ENCODE data around the gene PCK1. TPM values are rescaled to one million over a fixed set of nuclear protein-coding genes. Genes with fewer than 3 reads are reported as not detected.

The PCK1 gene
- total and polyA plus RNA-seq, 2 of the 13 experiments (the other 11 are each of a cell fraction or from before 2014, with no cell fraction given) = 6.5 to 12.6 TPM

DNA sequence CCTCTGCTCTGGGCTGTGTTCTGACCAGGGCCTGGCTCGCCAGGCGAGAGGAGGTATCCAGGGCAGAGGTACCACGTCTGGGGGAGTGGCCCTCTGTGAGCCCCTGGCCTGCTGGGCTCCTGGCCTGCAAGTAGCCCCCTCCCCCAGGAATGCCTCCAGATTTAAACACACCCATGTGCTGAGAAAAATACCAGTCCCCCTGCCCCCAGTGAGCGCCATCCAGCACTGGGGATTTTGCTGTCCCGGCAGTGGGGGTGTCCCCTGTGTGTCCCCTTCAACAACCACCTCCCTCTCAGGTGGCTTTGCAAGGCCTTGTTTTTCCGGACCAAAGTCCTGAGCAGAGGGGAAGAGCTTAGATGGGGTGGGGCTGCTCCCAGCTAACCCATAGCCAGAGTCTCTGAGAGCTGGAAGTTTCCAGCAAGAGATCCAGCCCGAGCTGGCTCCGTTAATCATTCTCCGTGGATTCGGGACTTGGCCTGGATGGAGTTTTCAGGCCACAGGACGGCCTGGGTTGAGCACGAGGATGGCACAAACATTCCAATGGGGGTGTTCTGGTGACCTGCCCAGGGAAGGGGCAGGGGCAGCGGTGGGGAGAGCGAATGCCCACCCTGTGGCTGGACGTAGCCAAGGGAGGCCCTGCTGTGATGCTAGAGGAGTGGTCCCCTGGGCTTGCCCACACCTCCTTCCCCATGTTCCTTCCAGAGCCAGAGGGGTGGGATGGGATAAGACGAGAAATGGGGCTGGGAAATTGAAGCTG lies 29.0 kb downstream of the PCK1 start (continued):
- TF ChIP-seq ZNF775 (CRISPR knock-in tag; IDR thresholded peaks at IDR 0.05; ENCODE audit: borderline replicate concordance) = no peak
- TF ChIP-seq, protein P1, sequence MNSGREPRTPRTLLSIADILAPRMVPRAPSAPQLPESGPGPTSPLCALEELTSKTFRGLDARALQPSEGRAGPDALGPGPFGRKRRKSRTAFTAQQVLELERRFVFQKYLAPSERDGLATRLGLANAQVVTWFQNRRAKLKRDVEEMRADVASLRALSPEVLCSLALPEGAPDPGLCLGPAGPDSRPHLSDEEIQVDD (CRISPR knock-in tag; IDR thresholded peaks at IDR 0.05; ENCODE audit: borderline replicate concordance) = 0 out of 2 replicates have a peak, but pooled peaks have one; percentile 19
- TF ChIP-seq KLF13 (CRISPR knock-in tag; IDR thresholded peaks at IDR 0.05) = no peak
- no peak for TF ChIP-seq YY1 (IDR thresholded peaks at IDR 0.05; ENCODE audit: insufficient read depth, insufficient replicate concordance, low read depth, low read length)
- TF ChIP-seq ZNF629 (CRISPR knock-in tag; conservative IDR thresholded peaks at IDR 0.05) = 0 out of 2 replicates have a peak, but pooled peaks have one; percentile 21
- TF ChIP-seq, protein P2, sequence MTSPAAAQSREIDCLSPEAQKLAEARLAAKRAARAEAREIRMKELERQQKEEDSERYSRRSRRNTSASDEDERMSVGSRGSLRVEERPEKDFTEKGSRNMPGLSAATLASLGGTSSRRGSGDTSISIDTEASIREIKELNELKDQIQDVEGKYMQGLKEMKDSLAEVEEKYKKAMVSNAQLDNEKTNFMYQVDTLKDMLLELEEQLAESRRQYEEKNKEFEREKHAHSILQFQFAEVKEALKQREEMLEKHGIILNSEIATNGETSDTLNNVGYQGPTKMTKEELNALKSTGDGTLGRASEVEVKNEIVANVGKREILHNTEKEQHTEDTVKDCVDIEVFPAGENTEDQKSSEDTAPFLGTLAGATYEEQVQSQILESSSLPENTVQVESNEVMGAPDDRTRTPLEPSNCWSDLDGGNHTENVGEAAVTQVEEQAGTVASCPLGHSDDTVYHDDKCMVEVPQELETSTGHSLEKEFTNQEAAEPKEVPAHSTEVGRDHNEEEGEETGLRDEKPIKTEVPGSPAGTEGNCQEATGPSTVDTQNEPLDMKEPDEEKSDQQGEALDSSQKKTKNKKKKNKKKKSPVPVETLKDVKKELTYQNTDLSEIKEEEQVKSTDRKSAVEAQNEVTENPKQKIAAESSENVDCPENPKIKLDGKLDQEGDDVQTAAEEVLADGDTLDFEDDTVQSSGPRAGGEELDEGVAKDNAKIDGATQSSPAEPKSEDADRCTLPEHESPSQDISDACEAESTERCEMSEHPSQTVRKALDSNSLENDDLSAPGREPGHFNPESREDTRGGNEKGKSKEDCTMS (CRISPR knock-in tag; conservative IDR thresholded peaks at IDR 0.05) = no peak
- TF ChIP-seq, protein P3, sequence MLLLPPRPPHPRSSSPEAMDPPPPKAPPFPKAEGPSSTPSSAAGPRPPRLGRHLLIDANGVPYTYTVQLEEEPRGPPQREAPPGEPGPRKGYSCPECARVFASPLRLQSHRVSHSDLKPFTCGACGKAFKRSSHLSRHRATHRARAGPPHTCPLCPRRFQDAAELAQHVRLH (CRISPR knock-in tag; IDR thresholded peaks at IDR 0.05; ENCODE audit: borderline replicate concordance, low read depth) = peak; percentile 86; the same call in 1 of the 2 replicates
- no peak for TF ChIP-seq ZSCAN12 (CRISPR knock-in tag; IDR thresholded peaks at IDR 0.05)
- no peak for TF ChIP-seq RNF219 (CRISPR knock-in tag; IDR thresholded peaks at IDR 0.05)
- TF ChIP-seq PAF1 (CRISPR knock-in tag; IDR thresholded peaks at IDR 0.05) = no peak
- 0 out of 2 replicates have a peak, but pooled peaks have one; percentile 32 for TF ChIP-seq POLR2G (IDR thresholded peaks at IDR 0.05; ENCODE audit: low read depth, low read length)
- no peak for TF ChIP-seq ZNF839 (CRISPR knock-in tag; IDR thresholded peaks at IDR 0.05; ENCODE audit: borderline replicate concordance)
- peak; percentile 91; the same call in 1 of the 2 replicates for TF ChIP-seq THAP8 (CRISPR knock-in tag; IDR thresholded peaks at IDR 0.05; ENCODE audit: borderline replicate concordance)
- TF ChIP-seq ZNF720 (CRISPR knock-in tag; IDR thresholded peaks at IDR 0.05) = no peak
- TF ChIP-seq, protein P4, sequence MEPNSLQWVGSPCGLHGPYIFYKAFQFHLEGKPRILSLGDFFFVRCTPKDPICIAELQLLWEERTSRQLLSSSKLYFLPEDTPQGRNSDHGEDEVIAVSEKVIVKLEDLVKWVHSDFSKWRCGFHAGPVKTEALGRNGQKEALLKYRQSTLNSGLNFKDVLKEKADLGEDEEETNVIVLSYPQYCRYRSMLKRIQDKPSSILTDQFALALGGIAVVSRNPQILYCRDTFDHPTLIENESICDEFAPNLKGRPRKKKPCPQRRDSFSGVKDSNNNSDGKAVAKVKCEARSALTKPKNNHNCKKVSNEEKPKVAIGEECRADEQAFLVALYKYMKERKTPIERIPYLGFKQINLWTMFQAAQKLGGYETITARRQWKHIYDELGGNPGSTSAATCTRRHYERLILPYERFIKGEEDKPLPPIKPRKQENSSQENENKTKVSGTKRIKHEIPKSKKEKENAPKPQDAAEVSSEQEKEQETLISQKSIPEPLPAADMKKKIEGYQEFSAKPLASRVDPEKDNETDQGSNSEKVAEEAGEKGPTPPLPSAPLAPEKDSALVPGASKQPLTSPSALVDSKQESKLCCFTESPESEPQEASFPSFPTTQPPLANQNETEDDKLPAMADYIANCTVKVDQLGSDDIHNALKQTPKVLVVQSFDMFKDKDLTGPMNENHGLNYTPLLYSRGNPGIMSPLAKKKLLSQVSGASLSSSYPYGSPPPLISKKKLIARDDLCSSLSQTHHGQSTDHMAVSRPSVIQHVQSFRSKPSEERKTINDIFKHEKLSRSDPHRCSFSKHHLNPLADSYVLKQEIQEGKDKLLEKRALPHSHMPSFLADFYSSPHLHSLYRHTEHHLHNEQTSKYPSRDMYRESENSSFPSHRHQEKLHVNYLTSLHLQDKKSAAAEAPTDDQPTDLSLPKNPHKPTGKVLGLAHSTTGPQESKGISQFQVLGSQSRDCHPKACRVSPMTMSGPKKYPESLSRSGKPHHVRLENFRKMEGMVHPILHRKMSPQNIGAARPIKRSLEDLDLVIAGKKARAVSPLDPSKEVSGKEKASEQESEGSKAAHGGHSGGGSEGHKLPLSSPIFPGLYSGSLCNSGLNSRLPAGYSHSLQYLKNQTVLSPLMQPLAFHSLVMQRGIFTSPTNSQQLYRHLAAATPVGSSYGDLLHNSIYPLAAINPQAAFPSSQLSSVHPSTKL (CRISPR knock-in tag; IDR thresholded peaks at IDR 0.05) = peak; percentile 72; the same call in 1 of the 2 replicates
- no peak for TF ChIP-seq ZNF263 (CRISPR knock-in tag; IDR thresholded peaks at IDR 0.05)
- peak; percentile 83 for TF ChIP-seq ZMYM4 (CRISPR knock-in tag; IDR thresholded peaks at IDR 0.05)
